Thyroid gland (tissue), 4 donors: Measurements from ENCODE around the gene TMEM132C.

ENCODE experiments used
- POLR2A ChIP-seq, 2 donors: fragments of 450-650 bp; IDR thresholded peaks; one replicate each; pipeline ENCODE4 v1.6.1; 2017; ENCODE audit warnings: antibody characterized with exemption in 2 of 2, mild to moderate bottlenecking in 2 of 2, moderate library complexity in 1 of 2
- TF ChIP-seq, protein P1 (sequence below), 6 experiments: fragments of 200-600 bp in 3 of 6; fragments of 450-650 bp in 3 of 6; sonication (generic) in 3 of 6; IDR thresholded peaks; one replicate each; pipeline ENCODE4 v1.5.1; 2016 to 2019; ENCODE audit warnings: antibody characterized with exemption in 6 of 6, mild to moderate bottlenecking in 2 of 6, inconsistent platforms in 1 of 6, moderate library complexity in 1 of 6

GRCh38 chr12:128583453-128583852 is 316.5 kb downstream of the TMEM132C start:
- TF ChIP-seq, protein P1, sequence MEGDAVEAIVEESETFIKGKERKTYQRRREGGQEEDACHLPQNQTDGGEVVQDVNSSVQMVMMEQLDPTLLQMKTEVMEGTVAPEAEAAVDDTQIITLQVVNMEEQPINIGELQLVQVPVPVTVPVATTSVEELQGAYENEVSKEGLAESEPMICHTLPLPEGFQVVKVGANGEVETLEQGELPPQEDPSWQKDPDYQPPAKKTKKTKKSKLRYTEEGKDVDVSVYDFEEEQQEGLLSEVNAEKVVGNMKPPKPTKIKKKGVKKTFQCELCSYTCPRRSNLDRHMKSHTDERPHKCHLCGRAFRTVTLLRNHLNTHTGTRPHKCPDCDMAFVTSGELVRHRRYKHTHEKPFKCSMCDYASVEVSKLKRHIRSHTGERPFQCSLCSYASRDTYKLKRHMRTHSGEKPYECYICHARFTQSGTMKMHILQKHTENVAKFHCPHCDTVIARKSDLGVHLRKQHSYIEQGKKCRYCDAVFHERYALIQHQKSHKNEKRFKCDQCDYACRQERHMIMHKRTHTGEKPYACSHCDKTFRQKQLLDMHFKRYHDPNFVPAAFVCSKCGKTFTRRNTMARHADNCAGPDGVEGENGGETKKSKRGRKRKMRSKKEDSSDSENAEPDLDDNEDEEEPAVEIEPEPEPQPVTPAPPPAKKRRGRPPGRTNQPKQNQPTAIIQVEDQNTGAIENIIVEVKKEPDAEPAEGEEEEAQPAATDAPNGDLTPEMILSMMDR (IDR thresholded peaks at IDR 0.05): no peak
- no peak for TF ChIP-seq POLR2A (IDR thresholded peaks at IDR 0.05)
